GM19372 (cell line): ENCODE data around the gene SNRNP40.

Experiments
- ATAC-seq: cut with Tn5 transposase; IDR thresholded peaks from one replicate; pipeline ENCODE4 v1.9.1; 2021; ENCODE audit warnings: mild to moderate bottlenecking, low read depth, moderate library complexity; ENCODE audit not compliant: unreplicated experiment

The SNRNP40 gene

DNA sequence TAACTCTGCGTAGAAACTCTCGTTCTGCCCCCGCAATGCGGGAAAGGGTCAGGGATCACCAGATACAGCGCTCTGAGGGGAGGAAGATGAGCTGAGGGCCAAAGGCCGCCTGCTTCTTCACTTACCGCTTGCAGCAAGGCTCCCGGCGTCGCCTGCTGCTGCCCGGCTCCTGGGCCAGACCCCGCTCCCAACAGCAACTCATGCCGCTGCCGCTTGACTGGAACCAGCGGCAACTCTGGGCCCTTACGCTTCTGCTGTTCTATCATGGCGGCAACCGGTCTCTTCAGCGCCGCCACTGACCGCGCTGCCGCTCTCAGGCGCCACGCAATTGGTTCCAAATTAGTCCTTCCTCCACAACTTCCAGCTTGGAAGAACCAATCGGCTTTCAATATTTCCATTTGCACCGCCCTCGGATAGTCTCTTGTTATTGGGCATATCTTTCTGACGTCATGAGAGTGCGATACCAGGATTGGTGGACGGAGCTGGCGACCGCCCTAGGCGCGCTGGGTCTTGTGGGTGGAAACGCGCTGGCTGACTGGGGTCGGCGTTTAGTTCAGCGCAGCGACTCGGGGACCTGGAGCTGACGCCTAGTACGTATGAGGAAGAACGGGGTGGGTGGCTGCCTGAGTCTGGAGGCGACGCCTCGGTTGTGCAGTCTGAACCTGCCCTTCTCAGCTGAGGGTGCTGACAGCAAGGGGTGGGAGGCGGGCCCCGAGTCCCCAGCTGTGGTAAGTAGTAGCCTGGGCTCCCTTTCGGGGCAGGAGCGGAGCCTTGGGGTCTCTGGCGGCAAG, at the start of gene SNRNP40, which contains the start of gene ZCCHC17:
Gene SNRNP40, minus strand, starts transcription at position 303 of the 791 bp plus-strand sequence. Its CDS starts 37 bp downstream, at position 266.
Gene ZCCHC17, plus strand, starts transcription at position 547 of the 791 bp plus-strand sequence. CDS start 13,067 bp downstream, outside the sequence.
- ATAC-seq: peak; percentile 92

DNA sequence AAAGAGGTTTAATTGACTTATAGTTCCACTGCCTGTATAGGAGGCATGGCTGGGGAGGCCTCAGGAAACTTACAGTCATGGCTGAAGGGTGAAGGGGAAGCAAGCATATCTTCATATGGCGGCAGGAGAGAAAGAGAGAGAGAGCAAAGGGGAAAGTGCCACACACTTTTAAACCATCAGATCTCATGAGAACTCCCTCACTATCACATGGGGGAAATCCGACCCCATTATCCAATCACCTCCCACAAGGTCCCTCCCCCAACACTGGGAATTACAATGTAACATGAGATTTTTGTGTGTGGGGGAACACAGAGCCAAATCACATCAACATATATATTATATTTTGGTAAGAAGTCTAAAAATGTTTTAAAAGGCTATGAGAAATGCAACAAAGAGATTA, 49.0 kb upstream of the SNRNP40 start:
- ATAC-seq: no peak

DNA sequence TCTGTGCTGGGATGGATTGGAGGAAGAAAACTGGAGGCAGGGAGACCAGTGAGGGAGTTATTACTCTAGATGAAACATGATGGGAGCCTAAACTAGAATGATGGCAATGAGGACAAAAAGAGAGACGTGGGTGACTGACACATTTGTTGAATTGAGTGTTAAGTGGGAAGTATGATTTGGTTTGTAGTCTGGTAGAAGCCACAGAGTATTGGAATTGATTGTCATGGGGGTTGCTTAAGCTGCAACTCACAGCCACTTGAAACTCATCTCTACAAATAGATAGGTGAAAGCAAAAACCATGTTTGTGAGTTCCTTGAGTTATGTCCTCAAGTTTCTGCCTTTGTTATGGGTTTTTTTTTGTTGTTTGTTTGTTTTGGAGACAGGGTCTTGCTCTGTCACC, 47.9 kb upstream of the SNRNP40 start:
- ATAC-seq: no peak

DNA sequence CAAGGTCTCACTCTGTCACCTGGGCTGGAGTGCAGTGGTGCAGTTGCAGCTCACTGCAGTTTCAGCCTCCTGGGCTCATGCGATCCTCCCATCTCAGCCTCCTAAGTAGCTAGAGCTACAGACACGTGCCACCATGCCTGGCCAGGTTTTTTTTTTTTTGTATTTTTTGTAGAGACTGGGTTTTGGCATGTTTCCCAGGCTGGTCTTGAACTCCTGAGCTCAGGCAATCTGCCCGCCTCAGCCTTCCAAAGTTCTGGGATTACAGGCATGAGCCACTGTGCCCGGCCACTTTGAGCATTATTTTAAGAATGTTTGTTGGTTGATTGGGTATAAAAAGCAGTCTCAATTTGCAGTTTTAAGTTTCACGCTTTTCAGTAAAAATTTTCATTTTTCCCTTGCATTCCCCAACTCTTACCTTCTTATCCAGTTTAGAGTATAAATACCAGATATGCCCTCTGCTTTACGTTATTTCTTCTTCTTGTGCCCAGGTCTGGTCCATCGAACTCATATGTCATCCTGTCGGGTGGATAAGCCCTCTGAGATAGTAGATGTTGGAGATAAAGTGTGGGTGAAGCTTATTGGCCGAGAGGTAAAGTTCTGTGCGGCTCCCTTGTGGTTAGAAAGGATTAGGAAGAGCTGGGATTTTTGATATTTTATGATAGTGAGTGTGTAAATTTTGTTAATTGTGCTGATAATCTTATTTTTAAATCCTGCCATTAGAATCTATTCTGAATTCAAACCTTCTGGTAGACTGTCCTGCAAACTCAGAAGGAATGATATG, 40.3 kb upstream of the SNRNP40 start:
- ATAC-seq: no peak

DNA sequence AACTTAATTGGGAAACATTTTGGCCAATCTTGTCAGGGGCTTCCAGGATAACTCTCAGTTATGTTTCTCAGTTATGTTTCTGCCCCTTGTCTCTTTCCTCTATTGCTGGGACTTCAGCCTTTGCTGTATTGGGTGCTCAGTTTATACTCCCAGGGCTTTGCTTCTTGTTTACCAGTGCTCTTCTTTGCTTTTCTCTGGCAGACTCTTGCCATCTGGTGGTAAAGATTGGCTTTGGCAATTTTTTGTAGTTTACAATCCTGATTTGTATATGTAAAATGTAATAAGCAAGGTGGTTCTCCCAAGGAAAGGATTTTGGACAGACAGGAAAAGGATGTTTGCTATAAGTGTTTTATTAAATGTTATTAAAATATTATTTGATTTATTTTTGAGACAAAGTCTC, 38.4 kb upstream of the SNRNP40 start:
- no peak for ATAC-seq

DNA sequence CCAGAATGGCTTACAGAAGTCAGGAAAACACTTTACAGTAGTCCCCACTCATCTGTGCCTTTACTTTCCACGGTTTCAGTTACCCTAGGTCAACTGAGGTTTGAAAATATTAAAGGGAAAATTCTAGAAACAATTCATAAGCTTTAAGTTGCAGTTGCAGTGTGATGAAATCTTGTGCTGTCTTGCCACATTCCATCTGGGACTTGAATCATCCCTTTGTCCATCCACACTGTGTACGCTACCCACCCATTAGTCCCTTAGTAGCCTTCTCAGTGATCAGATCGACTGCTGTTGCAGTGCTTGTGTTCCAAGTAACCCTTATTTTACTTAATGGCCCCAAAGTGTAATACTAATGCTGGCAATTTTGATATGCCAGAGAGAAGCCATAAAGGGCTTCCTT, 30.8 kb upstream of the SNRNP40 start:
- ATAC-seq: no peak

DNA sequence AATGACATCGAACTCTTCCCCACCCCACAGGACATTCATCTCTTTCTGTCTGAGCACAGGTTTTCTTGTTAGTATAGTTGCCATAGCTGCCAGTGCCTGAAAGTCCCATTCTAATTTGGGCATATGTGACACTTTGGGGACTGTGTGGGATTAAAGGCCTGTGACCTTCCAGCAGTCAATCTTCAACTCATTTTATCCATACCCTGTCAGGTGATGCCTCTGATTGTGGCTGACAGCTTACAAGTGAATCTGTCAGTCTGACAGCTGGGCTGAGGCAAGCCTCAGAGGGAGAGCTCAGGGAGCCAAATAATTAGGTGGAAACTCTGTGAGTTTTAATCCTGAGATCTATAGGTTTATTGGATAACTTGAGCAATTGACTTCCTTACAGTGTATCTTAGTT, 29.9 kb upstream of the SNRNP40 start:
- no peak for ATAC-seq

DNA sequence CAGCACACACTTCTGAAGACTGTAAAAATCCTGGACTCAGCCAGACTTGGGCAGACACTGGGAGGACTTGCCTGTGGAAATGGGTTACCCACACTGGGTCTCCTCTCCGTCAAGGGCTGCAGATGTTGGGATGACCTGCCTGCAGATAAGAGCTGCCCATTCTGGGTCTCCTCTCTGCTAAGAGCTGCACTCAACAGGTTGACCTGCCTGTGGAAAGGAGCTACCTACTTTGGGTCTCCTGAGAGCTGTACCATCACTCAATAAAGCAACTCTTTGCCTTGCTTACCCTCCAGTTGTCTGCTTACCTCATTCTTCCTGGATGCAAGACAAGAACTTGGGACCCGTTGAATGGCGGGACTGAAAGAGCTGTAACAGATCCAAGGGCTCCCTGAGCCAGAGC, 28.4 kb upstream of the SNRNP40 start:
- no peak for ATAC-seq

DNA sequence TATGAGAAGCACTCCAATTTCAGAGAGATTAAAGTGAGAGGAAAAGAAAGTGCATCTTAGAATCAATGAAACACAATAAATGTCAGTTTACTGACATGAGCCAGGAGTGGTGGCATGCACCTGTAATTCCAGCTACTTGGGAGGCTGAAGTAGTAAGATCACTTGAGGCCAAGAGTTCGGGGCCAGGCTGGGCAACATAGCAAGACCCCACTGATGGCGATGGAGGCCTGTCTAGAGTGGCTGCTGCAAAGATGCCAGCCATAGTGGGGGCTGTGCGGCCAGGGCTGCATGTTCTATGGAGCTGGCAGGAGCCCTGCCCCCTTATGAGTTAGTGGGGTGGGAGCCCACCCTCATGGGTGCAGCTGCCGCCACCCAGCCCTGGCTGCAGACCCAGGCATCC, 27.5 kb upstream of the SNRNP40 start:
- ATAC-seq: no peak

DNA sequence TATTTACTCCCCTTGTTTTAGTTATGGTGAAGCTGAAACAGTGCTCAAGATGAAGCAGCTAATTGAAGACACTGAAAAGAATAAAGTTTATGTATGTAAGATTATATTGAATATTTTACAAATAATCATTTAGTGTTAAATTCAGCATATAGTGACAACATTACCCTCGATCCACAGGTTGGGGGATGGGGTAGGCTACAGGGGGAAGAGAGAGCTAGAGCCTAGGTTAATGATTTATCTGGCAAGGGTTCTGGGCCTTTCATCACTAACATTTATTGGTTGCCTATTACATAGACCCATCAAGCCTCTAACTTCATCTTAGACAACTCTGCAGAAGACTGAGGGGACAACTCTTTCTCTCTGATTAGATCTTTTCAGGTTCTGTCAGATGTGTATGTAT, 21.6 kb upstream of the SNRNP40 start:
- no peak for ATAC-seq

DNA sequence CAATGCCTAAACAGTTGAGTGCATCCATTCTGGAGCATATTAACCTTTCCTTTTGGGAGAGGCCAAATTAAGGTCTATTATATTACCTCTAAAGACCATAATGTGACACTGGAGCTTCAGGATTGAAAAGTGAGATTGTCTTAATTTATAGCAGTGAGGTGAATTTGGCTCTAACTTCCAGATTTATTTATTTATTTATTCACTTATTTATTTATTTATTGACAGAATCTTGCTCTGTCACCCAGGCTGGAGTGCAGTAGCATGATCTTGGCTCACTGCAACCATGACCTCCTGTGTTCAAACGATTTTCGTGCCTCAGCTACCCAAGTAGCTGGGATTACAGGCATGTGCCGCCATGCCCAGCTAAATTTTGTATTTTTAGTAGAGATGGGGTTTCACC, 19.3 kb upstream of the SNRNP40 start:
- ATAC-seq: no peak

DNA sequence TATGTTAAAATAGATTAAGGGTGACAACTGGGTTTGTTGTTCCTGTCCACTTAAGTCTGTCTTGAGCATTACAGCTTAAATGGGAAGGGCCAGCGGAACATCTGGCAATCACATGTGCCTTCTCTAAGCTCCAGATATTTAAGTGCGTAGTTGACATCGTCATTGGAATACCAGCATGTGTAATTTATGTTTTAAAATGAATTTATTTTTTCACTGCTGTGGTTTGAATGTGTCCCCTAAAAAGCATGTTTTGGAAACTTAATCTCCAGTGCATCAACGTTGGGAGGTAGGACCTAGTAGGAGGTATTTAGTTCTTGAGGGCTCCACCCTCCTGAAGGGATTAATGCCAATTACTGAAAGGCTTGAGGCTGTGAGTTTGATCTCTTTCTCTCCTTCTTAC, 13.6 kb upstream of the SNRNP40 start:
- ATAC-seq: no peak

DNA sequence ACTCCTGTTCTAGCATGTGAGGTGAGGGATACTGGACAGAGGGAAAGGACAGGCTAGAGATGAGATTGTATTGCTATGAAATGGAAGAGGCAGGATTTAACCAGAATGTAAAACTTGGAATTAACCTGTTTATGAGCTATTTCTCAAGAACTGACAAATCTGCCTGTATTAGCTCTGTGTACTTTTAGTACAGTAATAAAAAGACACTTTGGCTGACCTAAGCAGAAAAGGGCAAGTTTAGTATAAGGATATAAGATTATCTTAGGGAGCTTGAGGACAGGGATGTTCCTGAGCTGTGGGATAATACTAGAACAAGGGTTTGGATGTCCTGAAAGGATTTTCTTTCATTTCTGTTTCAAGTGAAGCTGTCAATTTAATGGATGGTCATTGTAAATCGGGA, 11.4 kb upstream of the SNRNP40 start:
- ATAC-seq: no peak

DNA sequence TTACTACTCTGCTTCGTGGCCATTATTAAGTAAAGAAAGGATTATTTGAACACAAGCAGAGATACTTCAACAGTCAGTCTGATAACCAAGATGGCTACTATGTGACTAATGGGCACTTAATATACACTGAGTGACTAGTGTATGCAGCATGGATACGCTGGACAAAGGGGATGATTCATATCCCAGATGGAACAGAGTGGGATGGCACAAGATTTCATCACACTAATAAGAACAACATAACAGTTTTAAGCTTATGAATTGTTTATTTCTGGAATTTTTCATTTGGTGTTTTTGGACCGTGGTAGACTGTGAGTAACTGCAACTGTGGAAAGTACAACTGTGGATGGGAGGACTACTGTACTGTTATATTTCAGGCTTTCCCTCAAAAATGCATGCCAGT, 9.7 kb upstream of the SNRNP40 start:
- ATAC-seq: no peak

DNA sequence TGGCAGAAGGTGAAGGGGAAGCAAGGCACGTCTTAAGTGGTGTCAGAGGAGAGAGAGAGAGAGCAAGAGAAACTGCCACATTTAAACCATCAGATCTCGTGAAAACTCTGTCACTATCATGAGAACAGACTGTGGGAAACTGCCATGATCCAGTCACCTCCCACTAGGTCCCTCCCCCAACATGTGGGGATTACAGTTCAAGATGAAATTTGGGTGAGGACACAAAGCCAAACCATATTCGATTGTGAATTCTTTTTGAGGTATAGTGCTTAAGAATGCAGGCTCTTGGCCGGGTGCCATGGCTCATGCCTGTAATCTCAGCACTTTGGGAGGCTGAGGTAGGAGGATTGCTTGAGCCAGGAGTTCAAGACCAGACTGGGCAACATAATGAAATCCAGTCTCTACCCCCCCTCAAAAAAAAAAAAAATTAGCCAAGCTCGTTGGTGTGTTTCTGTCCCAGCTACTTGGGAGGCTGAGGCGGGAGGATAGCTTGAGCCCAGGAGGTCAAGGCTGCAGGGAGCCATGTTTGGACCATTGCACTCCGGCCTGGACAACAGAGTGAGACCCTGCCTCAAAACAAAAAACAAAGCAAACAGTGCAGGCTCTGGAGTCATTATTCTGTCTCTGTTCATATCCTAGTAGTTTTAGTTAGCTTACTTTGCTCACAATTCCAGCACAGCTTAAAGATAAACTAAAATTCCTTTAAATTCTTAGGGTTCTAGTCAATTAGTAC, 6.3 kb upstream of the SNRNP40 start:
- no peak for ATAC-seq

DNA sequence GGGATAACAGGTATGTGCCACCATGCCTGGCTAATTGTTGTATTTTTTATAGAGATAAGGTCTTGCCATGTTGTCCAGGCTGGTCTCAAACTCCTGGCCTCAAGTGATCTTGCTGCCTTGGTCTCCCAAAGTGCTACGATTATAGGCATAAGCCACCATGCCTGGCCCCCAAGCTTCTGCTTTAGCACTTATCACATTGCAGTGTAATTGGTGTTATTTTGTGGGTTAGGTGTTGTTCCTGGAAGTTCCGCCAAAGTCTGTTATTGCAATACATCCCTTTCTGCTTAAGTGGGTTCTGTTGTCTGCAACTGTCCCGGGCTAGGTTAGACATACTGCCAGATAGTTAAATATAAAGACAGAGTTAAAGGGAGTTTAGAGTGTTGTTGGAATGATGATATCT, 3.6 kb upstream of the SNRNP40 start:
- ATAC-seq: no peak

DNA sequence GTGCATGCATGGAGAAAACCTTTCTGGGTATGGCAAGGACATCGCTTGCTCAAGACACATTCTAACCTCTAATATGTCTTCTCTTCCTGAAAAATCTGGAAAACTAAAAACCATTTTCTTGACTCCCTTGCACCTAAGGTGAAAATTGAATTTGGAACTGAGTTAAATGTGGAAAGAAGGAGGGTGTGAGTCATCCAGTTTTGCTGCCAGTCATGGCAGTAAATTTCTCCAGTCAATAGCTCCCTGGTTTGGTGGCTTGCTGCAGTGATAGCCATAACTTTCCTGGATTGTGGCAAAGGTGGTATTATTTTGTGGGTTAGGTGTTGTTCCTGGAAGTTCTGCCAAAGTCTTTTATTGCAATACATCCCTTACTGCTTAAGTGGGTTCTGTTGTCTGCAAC, 2.8 kb upstream of the SNRNP40 start:
- ATAC-seq: no peak

DNA sequence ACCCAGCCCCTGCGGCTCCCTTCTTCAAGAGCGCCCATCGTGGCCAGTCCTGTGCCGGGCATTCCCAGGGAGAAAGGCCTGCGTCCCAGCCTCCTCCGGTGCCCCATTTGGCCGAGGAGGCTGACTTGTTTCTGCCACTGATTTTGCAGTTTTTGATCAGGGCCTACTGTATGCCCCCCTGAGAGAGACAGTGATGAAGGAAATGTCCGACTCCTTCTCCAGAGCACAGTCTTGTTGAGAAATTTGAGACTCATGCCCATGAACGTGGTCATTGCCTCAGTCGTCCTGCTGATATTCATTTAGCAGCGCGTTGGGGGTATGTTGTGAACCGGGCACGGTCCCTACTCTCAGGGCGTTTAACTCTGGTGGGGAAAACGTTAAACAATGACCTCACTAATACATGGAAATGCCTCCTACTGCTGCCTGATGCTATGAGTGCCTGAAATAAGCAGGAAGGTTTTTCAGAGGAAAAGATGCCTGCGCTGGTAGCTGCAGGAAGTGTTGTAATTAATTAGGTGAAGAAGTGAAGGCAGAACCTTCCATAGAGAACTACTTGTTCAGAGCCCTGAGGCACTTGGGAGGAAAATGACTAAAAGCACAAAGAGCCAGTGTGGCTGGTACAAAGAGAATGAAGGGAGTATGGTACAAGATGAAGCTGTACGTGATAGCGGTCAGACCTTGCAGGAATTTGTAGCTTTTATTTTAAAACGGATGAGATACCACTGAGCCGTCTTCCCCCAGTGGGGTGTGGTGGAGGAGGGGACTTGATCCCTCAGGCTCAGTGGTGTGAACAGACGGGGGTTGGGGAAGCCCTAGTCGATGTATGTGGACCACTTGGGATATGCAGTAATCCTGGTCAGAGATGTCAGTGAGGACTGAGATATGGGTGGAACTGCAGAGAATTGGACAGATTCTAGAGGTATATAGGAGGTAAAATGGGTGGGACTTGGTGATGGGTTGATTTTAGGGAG, 974 bp upstream of the SNRNP40 start:
- ATAC-seq: no peak

DNA sequence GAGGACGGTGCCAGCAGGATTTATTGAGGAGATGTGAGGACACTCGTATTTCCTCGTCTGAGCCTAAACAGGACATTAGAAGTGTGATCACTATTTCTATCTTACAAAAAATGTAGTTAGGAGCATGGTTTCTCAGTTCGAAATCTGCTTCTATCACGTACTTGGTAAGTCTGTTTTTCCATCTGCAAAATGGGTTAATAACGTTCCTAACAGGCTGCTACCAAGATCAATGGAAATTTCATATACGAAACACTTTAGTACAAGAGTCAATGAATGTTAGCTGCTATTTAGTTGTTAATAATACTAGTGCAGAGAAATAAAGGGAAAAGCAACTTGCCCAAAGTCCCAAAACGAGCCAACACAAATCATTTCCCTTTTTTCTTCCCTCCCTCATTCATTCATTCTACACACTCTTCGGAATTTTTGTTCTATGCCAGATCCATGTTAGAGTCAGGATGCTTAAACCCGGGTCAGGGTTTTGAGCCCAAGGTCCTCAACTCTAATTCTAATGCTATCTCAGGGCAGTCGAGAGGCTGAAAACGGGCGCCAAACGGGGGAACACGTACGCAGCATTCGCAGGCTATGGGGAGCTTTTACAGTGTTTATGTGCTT, 608 bp downstream of the SNRNP40 start:
- no peak for ATAC-seq

DNA sequence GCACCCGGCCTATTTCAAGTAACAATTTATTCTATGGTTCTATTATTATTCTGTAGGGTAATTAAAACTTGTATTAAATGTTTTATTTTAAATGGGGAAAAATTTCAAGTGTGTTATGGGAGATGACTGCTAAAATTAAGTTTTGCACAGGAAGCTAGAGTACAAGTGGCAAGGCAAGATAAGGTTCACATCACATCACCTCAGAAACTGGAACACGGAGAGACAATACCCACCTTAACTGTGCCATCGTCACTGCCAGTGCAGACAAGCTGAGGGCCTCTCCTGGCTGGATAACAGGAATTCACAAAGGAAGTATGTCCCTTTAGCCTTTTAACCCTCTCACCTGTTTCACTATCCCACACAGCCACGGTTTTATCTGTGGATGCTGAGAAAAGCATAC, 7.6 kb downstream of the SNRNP40 start:
- ATAC-seq: no peak
